GM12874 (cell line): ENCODE results near the gene LEAP2.
A peak's percentile ranks its signal among the peaks of the same experiment; 100 is the strongest.

Source experiments
- TF ChIP-seq, protein P1 (sequence below): IDR thresholded peaks from 2 replicates; pipeline ENCODE4 v1.5.1; 2011; ENCODE audit warnings: low read depth, mild to moderate bottlenecking, control low read depth, low read length, moderate library complexity; ENCODE audit not compliant: insufficient read depth

Gene LEAP2

DNA sequence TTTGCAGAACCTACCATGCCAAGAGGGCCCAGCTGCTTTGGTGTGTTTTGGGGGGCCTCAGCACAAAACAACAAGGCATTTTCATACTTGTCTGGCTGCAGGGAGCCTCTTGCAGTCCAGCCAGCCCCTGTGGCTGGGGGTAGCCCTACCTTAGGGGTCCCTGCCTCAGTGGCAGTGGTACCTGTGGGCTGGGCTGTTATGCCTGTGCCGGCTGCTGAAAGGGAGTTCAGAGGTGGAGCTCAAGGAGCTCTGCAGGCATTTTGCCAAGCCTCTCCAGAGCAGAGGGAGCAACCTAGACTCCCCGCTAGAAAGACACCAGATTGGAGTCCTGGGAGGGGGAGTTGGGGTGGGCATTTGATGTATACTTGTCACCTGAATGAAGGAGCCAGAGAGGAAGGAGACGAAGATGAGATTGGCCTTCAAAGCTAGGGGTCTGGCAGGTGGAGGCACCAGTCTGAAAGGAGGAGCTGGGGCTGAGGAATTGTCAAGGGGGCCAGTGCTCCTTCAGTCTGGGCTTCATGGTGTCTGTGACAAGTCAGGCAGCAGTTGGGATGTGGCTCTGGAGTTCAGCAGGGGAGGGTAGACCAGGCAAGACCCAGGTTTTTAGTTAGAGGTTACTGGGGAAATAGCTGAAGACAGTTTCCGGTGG lies 44.5 kb upstream of the LEAP2 start:
- TF ChIP-seq, protein P1, sequence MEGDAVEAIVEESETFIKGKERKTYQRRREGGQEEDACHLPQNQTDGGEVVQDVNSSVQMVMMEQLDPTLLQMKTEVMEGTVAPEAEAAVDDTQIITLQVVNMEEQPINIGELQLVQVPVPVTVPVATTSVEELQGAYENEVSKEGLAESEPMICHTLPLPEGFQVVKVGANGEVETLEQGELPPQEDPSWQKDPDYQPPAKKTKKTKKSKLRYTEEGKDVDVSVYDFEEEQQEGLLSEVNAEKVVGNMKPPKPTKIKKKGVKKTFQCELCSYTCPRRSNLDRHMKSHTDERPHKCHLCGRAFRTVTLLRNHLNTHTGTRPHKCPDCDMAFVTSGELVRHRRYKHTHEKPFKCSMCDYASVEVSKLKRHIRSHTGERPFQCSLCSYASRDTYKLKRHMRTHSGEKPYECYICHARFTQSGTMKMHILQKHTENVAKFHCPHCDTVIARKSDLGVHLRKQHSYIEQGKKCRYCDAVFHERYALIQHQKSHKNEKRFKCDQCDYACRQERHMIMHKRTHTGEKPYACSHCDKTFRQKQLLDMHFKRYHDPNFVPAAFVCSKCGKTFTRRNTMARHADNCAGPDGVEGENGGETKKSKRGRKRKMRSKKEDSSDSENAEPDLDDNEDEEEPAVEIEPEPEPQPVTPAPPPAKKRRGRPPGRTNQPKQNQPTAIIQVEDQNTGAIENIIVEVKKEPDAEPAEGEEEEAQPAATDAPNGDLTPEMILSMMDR, result no peak

DNA sequence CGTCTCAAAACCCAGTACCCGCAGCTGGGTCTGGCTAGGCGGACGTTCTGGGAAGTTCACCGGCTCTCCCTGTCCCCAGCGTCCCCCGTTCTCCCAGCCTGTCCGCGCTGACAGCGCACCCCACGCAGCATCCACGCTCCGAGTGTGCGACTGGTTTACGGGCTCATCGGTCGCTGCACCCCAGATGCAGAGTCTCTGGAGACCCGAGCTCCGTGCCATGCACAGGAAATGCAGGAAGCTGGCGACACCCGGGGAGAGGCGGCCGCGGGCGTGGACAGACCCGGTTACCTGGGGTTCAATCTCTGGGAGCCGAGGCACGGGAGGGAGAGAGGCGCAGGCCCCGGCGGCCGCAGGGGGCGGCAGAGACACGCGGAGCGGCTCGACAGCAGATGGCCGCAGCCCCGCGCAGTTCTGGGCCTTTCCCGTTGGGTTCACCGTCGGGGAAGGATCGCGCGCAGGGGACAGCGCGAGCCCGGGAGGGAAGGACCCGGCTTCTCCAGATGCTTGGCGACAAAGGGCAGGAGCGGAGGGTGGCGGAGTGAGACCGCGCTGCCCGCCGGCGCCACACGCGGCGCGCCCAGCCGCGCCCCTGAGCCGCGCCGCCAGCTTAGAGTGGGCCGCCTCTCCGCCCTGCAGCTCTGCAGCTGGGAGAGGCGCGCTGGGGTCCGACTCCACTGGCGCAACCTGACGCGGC lies 43.6 kb upstream of the LEAP2 start:
- TF ChIP-seq, protein P1, result peak; percentile 98

DNA sequence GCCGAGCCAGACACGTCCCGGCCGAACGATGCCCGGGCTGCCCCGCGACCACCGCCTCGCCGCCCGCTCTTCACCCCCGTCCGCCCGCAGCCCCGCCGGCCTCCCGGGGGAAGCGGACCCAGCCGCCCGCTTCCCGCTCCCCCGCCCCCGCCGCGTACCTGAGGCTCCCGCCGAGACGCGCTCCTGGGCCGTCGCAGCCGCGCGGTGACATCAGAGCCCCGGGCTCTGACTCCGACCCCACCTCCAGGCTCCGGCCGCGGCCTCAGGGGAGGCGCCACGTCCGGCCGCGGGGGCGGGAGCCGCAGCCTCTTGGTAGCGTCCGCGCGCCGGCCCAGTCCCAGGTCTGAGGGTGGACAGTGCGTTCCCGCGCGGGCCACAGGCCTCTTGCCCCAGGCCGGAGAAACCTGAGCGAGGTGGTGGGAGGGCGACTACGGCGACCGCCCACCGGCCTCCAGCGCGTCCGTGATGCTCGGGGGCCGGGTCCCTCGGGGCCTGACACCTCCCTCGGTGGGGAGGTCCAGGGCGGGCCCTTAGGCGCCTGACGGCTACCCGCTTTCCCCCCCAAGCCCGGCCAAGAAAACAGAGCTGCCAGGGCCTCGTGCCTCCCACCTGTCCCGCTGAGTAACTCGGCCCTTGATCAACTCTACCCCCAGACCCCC lies 42.9 kb upstream of the LEAP2 start, which contains the start of gene SHROOM1:
TSS of gene SHROOM1 (minus strand) at position 212 of the 659 bp plus-strand sequence. CDS start 4,507 bp downstream, outside the sequence.
- TF ChIP-seq, protein P1, result no peak

DNA sequence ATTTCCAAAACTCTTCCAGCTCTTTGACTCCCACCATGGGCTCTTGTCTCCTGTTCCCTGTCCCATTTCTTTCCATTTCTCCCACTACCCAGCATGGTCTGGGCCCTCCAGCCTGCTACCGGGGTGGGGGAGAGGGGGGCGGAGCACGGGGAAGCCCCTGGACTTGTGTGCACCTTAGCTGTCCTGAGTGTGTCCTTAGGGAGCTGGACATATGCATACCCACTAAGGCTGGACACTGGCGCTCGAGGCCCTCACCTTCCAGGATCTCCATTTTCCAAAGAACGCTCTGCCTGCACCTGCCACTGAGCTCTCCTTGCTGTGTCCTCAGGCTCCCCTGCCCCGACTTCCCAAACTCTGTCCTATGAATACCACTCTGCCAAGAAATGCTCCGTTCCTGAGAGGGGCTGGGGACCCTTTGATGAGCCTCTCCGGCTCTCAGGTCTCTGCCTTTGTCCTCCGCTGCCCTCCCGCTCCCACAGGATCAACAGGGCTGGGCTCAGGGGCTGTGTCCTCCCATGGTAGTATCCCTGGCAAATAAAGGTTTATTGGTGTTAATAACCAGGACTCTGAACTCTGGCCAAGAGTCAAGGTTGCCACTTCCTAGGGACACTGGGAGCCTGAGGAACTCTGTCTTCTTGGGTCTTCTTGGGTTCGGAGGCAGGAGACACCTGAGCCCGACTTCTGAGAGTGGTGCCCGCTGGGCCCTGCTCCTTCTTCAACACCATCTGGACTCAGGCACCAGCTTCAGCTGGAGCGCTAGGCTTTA lies 42.2 kb upstream of the LEAP2 start:
- TF ChIP-seq, protein P1, result no peak

DNA sequence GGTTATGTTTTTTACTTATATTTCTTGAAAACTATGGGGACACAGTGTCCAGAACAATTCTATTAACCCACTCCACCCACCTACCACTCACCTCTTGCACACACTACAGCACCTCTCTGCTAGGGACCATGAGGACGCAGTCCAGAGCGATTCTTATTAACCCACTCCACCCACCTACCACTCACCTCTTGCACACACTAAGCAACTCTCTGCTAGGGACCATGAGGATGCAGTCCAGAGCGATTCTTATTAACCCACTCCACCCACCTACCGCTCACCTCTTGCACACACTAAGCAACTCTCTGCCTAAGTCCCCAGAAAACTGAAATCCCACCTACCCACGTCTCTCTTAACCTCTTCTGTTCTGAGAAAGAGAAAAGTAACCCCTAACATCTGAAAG lies 40.9 kb upstream of the LEAP2 start:
- TF ChIP-seq, protein P1, result no peak

DNA sequence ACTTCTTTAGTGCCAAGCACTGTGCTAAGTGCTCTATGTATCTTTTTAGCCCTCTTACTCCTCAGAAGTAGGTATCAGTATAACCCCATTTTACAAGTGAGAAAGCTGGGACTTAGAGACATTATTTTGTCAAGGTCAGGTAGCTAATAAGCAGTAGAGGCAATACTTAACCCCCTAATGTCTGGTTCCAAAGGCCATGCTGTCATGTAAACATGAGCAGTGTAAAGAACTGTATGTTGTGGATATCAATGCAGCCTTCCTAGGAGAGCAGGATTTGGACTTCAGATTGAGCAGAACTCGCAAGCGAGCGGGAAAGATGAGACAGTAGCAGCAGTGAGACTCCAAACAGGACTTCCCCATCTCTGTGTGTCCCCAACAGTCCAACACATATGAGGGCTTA lies 39.4 kb upstream of the LEAP2 start:
- TF ChIP-seq, protein P1, result no peak

DNA sequence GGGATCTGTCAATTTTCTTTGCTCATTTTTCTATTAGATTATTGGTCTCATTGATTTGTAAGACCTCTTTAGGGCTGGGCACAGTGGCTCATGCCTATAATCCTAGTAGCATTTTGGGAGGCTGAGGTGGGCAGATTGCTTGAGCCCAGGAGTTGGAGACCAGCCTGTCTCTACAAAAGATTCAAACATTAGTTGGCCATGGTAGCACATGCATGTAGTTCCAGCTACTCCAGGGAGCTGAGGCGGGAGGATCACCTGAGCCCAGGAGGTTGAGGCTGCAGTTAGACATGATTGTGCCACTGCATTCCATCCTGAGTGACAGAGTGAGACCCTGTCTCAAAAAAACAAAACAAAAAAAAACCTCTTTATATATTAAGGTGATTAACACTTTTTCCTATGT lies 36.6 kb upstream of the LEAP2 start:
- TF ChIP-seq, protein P1, result no peak
